OCI-M1 (cell line): ENCODE results near the gene DHDDS.

ENCODE experiments used
- DNase-seq: peaks from one replicate; lab custom pipeline; 2025; lab: John Stamatoyannopoulos, UW

Gene DHDDS

GRCh38 chr1:26417111-26417759 is 14.9 kb upstream of the DHDDS start:
- DNase-seq: peak; percentile 83

- DNase-seq: no peak
These were observed 13.2 kb upstream of the DHDDS start for GRCh38 chr1:26418865-26419349.

- DNase-seq: no peak
These were observed 12.6 kb upstream of the DHDDS start for GRCh38 chr1:26419494-26419893.

- no peak for DNase-seq
These were observed 2.4 kb upstream of the DHDDS start for GRCh38 chr1:26429721-26430120.

- no peak for DNase-seq
These were observed 672 bp downstream of the DHDDS start for GRCh38 chr1:26432793-26433192.

GRCh38 chr1:26434161-26434752 is 2.1 kb downstream of the DHDDS start:
- DNase-seq: no peak

GRCh38 chr1:26438041-26438440 is 5.9 kb downstream of the DHDDS start:
- DNase-seq: no peak

GRCh38 chr1:26440259-26440658 is 8.1 kb downstream of the DHDDS start:
- no peak for DNase-seq

GRCh38 chr1:26449868-26450267 is 17.7 kb downstream of the DHDDS start:
- no peak for DNase-seq

- peak; percentile 20 for DNase-seq
These were observed 18.8 kb downstream of the DHDDS start for GRCh38 chr1:26450908-26451307.

GRCh38 chr1:26452459-26453183 is 20.5 kb downstream of the DHDDS start:
- DNase-seq: no peak

GRCh38 chr1:26459148-26459547 is 27.0 kb downstream of the DHDDS start:
- DNase-seq: no peak

- no peak for DNase-seq
These were observed 27.5 kb downstream of the DHDDS start for GRCh38 chr1:26459573-26460031.

- DNase-seq: no peak
These were observed 36.8 kb downstream of the DHDDS start for GRCh38 chr1:26468911-26469310.

GRCh38 chr1:26469558-26469957 is 37.4 kb downstream of the DHDDS start:
- DNase-seq: no peak

GRCh38 chr1:26470878-26471497 is 38.9 kb downstream of the DHDDS start:
- peak; percentile 50 for DNase-seq

- DNase-seq: peak; percentile 93
These were observed 39.6 kb downstream of the DHDDS start for GRCh38 chr1:26471498-26472319.

- peak; percentile 95 for DNase-seq
These were observed 40.3 kb downstream of the DHDDS start, which contains the start of gene HMGN2 for GRCh38 chr1:26472320-26472900. TSS of gene HMGN2 (plus strand) at chr1:26472440. CDS start at chr1:26472613, 173 bp downstream.

- peak; percentile 96 for DNase-seq
These were observed 41.1 kb downstream of the DHDDS start for GRCh38 chr1:26472901-26473845.

- no peak for DNase-seq
These were observed 42.7 kb downstream of the DHDDS start for GRCh38 chr1:26474818-26475217.
